Right lobe of liver (tissue), 4 donors: ENCODE data around the gene NCOR1.

Experiments used
- CTCF ChIP-seq, 4 donors: fragments of 200-600 bp in 3 of 4; fragments of 450-650 bp in 1 of 4; IDR thresholded peaks; one replicate each; pipeline versions ENCODE4 v1.5.1 to v1.8.0; 2016 to 2022; ENCODE audit warnings: antibody characterized with exemption in 4 of 4, mild to moderate bottlenecking in 2 of 4
- POLR2A ChIP-seq: fragments of 450-650 bp; IDR thresholded peaks from one replicate; pipeline ENCODE4 v1.6.1; 2017; ENCODE audit warnings: antibody characterized with exemption, mild to moderate bottlenecking
- donor health status: DM: no; HTN: no; CAD: no.
- donor health status: DM: no; HTN: no; CAD: no.
- donor health status: DM: no; HTN: yes; CAD: no.

- TF ChIP-seq CTCF (IDR thresholded peaks at IDR 0.05) (peak in 2 of 4 donors; percentile 13 to 31), POLR2A (no peak)
Observed at GRCh38 chr17:16100737-16101400, 114.5 kb downstream of the NCOR1 start.
